Neural cell (in vitro differentiated cells): Measurements from ENCODE around the gene XRCC3.

Experiments used
- EZH2 ChIP-seq: fragments of 200-600, 300-800 bp; shearing (Covaris generic), sonication (generic); IDR thresholded peaks from 2 replicates; pipeline ENCODE4 v1.6.1; 2014; ENCODE audit warnings: antibody characterized with exemption, low read length, borderline replicate concordance, mild to moderate bottlenecking; ENCODE audit not compliant: insufficient read depth, poor library complexity, severe bottlenecking
- POLR2AphosphoS5 ChIP-seq: IDR thresholded peaks from 2 replicates; pipeline ENCODE4 v1.6.1; 2012
- TF ChIP-seq, protein P1 (sequence below): fragments of 450-650 bp; IDR thresholded peaks from 2 replicates; pipeline ENCODE4 v1.5.1; 2014; ENCODE audit warnings: antibody characterized with exemption, mild to moderate bottlenecking, moderate library complexity; ENCODE audit not compliant: poor library complexity, severe bottlenecking

DNA sequence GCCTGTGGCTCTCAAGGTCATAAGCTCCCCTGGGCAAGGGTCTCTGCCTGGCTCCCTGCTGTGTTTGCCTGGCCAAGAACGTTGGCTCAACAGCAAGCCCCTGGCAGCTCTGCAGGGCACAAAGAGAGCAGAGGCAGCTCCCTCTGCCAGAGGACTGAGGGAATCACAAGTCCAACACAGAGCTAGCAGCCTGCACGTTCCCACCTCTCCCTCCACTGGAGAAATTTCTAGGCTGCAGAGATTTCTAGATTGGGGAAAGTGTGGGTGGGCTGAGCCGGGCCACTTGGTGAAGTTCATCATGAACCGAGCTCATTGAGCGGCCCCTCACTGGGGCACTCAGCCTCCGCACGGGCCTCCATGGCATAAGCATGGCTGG lies 20.2 kb upstream of the XRCC3 start:
- TF ChIP-seq, protein P1, sequence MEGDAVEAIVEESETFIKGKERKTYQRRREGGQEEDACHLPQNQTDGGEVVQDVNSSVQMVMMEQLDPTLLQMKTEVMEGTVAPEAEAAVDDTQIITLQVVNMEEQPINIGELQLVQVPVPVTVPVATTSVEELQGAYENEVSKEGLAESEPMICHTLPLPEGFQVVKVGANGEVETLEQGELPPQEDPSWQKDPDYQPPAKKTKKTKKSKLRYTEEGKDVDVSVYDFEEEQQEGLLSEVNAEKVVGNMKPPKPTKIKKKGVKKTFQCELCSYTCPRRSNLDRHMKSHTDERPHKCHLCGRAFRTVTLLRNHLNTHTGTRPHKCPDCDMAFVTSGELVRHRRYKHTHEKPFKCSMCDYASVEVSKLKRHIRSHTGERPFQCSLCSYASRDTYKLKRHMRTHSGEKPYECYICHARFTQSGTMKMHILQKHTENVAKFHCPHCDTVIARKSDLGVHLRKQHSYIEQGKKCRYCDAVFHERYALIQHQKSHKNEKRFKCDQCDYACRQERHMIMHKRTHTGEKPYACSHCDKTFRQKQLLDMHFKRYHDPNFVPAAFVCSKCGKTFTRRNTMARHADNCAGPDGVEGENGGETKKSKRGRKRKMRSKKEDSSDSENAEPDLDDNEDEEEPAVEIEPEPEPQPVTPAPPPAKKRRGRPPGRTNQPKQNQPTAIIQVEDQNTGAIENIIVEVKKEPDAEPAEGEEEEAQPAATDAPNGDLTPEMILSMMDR: no peak
- TF ChIP-seq EZH2 (no peak), POLR2AphosphoS5 (no peak)
